HepG2 (cell line): ENCODE measurements around the gene TCF7L2. TPM values are rescaled to one million over a fixed set of nuclear protein-coding genes. Genes with fewer than 3 reads are reported as not detected.

Source experiments
- FOXJ3 ChIP-seq: sonication (generic); formaldehyde crosslinking; IDR thresholded peaks from 2 replicates; pipeline ENCODE4 v1.4.0; 2020; ENCODE audit warnings: missing genetic modification reagents, mild to moderate bottlenecking, borderline replicate concordance
- FOXP4 ChIP-seq: sonication (generic); formaldehyde crosslinking; IDR thresholded peaks from 2 replicates; pipeline ENCODE4 v1.4.0; 2020; ENCODE audit warnings: missing genetic modification reagents
- HNF4G ChIP-seq, 2 experiments: sonication (generic) in 1 of 2; formaldehyde crosslinking in 1 of 2; IDR thresholded peaks; 2 replicates each; pipeline versions ENCODE4 v1.4.0 to v1.6.1; 2011 to 2020; ENCODE audit warnings: borderline replicate concordance in 2 of 2, low read depth in 2 of 2, mild to moderate bottlenecking in 2 of 2, low read length in 1 of 2, missing genetic modification reagents in 1 of 2, moderate library complexity in 1 of 2
- SPEN ChIP-seq: sonication (generic); formaldehyde crosslinking; IDR thresholded peaks from 2 replicates; pipeline ENCODE4 v1.5.1; 2020; ENCODE audit warnings: low read depth, mild to moderate bottlenecking, missing genetic modification reagents
- TAF15 ChIP-seq: fragments of 200-400 bp; formaldehyde crosslinking; IDR thresholded peaks from one replicate; pipeline ENCODE4 v1.6.1; 2018; ENCODE audit warnings: mild to moderate bottlenecking, low read depth, low read length; ENCODE audit not compliant: poor library complexity, severe bottlenecking
- ZNF12 ChIP-seq: sonication (generic); formaldehyde crosslinking; IDR thresholded peaks from 2 replicates; pipeline ENCODE4 v1.5.0; 2020; ENCODE audit warnings: missing genetic modification reagents
- ZNF292 ChIP-seq: sonication (generic); formaldehyde crosslinking; IDR thresholded peaks from 2 replicates; pipeline ENCODE4 v1.8.1; 2022; ENCODE audit warnings: mild to moderate bottlenecking, low read depth, missing genetic modification reagents, borderline replicate concordance
- ZNF691 ChIP-seq: sonication (generic); formaldehyde crosslinking; IDR thresholded peaks from 2 replicates; pipeline ENCODE4 v1.4.0; 2020; ENCODE audit warnings: missing genetic modification reagents, low read depth, mild to moderate bottlenecking, borderline replicate concordance
- polyA plus RNA-seq, 8 experiments: library from polyadenylated mRNA; depleted of rRNA in 3 of 8; stranded (reverse) in 7 of 8; unstranded in 1 of 8; fragments of >200 nt; fragmentation: Illumina TruSeq in 4 of 8; extraction: Trizol in 4 of 8; gene quantifications; 2 replicates each; pipeline versions ENCODE4 v1.2.1 to v1.2.3, GENCODE V29; 2011 to 2016; ENCODE audit warnings: low read depth in 4 of 8, missing spikeins in 1 of 8, mixed read lengths in 1 of 8; ENCODE audit not compliant: insufficient read depth in 1 of 8
- total RNA-seq, 5 experiments: library from RNA; depleted of rRNA; stranded (reverse); fragments of >200 nt; fragmentation: Illumina TruSeq; extraction: Trizol; gene quantifications; 2 replicates each; pipeline ENCODE4 v1.2.3, GENCODE V29; 2016; ENCODE audit warnings: low read depth in 1 of 5
- TF ChIP-seq, protein P1 (sequence below): sonication (generic); formaldehyde crosslinking; IDR thresholded peaks from 2 replicates; pipeline ENCODE4 v1.5.0; 2020; ENCODE audit warnings: mild to moderate bottlenecking, missing genetic modification reagents
- TF ChIP-seq, protein P2 (sequence below): IDR thresholded peaks from 2 replicates; pipeline ENCODE4 v1.4.0; 2020; ENCODE audit warnings: mild to moderate bottlenecking, missing genetic modification reagents
- TF ChIP-seq, protein P3 (sequence below): IDR thresholded peaks from 2 replicates; pipeline ENCODE4 v1.6.1; 2012; ENCODE audit warnings: inconsistent platforms
- TF ChIP-seq, protein P4 (sequence below): sonication (generic); formaldehyde crosslinking; IDR thresholded peaks from 2 replicates; pipeline ENCODE4 v1.5.1; 2020; ENCODE audit warnings: mild to moderate bottlenecking, missing genetic modification reagents, moderate library complexity

TCF7L2 gene
- total and polyA plus RNA-seq, 2 of the 13 experiments (the other 11 are each of a cell fraction or from before 2014, with no cell fraction given): 3.9 to 13.7 TPM

DNA sequence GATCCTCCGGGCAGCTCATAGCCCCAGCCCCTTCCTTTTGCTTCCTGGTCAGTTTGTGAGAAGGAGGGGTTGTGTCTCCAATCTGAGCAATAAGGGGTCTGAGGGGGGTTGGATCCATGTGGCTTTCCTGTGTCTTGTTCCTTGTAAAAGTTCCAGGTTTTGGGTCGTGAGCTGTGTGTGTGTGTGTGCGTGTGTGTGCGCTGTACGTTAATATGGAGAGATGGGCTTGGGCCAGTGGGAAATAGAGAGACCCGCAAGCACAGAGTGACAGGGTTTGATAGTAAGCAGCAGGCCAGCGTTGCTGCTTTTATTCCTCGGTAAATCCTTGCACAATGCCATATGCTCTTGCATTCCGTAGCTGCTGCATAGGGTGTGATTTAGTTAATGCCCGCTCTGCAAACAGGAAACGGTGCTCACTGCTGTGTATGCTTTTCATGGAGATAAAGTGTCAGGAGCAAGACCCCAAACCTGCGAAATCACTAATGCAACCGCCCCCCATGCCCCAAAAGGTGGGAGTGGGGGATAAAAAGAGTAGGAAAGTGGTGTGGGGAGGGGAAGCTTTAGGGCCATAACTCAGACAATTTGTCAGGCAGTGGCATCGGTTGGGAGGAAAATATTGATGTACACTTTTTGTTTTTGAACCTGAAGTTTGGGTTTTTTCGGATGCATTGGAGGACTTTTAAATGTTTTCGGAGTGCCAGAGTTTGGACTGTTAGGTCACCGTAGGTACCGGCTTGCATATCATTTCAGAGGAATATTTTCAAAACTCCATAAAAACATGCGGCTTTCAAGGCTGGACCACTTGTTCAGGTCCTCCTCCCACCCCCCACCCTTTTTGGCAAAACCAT is 108.7 kb downstream of the TCF7L2 start (continued):
- TF ChIP-seq, protein P1, sequence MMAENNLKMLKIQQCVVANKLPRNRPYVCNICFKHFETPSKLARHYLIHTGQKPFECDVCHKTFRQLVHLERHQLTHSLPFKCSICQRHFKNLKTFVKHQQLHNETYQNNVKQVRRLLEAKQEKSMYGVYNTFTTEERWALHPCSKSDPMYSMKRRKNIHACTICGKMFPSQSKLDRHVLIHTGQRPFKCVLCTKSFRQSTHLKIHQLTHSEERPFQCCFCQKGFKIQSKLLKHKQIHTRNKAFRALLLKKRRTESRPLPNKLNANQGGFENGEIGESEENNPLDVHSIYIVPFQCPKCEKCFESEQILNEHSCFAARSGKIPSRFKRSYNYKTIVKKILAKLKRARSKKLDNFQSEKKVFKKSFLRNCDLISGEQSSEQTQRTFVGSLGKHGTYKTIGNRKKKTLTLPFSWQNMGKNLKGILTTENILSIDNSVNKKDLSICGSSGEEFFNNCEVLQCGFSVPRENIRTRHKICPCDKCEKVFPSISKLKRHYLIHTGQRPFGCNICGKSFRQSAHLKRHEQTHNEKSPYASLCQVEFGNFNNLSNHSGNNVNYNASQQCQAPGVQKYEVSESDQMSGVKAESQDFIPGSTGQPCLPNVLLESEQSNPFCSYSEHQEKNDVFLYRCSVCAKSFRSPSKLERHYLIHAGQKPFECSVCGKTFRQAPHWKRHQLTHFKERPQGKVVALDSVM: no peak
- TF ChIP-seq FOXP4 (CRISPR knock-in tag): 0 out of 2 replicates have a peak, but pooled peaks have one; percentile 22
- TF ChIP-seq ZNF12 (CRISPR knock-in tag): peak; percentile 85
- TF ChIP-seq, protein P2, sequence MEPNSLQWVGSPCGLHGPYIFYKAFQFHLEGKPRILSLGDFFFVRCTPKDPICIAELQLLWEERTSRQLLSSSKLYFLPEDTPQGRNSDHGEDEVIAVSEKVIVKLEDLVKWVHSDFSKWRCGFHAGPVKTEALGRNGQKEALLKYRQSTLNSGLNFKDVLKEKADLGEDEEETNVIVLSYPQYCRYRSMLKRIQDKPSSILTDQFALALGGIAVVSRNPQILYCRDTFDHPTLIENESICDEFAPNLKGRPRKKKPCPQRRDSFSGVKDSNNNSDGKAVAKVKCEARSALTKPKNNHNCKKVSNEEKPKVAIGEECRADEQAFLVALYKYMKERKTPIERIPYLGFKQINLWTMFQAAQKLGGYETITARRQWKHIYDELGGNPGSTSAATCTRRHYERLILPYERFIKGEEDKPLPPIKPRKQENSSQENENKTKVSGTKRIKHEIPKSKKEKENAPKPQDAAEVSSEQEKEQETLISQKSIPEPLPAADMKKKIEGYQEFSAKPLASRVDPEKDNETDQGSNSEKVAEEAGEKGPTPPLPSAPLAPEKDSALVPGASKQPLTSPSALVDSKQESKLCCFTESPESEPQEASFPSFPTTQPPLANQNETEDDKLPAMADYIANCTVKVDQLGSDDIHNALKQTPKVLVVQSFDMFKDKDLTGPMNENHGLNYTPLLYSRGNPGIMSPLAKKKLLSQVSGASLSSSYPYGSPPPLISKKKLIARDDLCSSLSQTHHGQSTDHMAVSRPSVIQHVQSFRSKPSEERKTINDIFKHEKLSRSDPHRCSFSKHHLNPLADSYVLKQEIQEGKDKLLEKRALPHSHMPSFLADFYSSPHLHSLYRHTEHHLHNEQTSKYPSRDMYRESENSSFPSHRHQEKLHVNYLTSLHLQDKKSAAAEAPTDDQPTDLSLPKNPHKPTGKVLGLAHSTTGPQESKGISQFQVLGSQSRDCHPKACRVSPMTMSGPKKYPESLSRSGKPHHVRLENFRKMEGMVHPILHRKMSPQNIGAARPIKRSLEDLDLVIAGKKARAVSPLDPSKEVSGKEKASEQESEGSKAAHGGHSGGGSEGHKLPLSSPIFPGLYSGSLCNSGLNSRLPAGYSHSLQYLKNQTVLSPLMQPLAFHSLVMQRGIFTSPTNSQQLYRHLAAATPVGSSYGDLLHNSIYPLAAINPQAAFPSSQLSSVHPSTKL (CRISPR knock-in tag): peak; percentile 38; the same call in 1 of the 2 replicates
- TF ChIP-seq, protein P3, sequence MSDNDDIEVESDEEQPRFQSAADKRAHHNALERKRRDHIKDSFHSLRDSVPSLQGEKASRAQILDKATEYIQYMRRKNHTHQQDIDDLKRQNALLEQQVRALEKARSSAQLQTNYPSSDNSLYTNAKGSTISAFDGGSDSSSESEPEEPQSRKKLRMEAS: peak; percentile 51
- TF ChIP-seq HNF4G (IDR thresholded peaks at IDR 0.05; ENCODE audit: borderline replicate concordance, low read depth, low read length): no peak
- TF ChIP-seq HNF4G (CRISPR knock-in tag; IDR thresholded peaks at IDR 0.05; ENCODE audit: borderline replicate concordance, low read depth): no peak
- TF ChIP-seq, protein P4, sequence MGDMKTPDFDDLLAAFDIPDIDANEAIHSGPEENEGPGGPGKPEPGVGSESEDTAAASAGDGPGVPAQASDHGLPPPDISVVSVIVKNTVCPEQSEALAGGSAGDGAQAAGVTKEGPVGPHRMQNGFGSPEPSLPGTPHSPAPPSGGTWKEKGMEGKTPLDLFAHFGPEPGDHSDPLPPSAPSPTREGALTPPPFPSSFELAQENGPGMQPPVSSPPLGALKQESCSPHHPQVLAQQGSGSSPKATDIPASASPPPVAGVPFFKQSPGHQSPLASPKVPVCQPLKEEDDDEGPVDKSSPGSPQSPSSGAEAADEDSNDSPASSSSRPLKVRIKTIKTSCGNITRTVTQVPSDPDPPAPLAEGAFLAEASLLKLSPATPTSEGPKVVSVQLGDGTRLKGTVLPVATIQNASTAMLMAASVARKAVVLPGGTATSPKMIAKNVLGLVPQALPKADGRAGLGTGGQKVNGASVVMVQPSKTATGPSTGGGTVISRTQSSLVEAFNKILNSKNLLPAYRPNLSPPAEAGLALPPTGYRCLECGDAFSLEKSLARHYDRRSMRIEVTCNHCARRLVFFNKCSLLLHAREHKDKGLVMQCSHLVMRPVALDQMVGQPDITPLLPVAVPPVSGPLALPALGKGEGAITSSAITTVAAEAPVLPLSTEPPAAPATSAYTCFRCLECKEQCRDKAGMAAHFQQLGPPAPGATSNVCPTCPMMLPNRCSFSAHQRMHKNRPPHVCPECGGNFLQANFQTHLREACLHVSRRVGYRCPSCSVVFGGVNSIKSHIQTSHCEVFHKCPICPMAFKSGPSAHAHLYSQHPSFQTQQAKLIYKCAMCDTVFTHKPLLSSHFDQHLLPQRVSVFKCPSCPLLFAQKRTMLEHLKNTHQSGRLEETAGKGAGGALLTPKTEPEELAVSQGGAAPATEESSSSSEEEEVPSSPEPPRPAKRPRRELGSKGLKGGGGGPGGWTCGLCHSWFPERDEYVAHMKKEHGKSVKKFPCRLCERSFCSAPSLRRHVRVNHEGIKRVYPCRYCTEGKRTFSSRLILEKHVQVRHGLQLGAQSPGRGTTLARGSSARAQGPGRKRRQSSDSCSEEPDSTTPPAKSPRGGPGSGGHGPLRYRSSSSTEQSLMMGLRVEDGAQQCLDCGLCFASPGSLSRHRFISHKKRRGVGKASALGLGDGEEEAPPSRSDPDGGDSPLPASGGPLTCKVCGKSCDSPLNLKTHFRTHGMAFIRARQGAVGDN (CRISPR knock-in tag): peak; percentile 24; the same call in 1 of the 2 replicates
- TF ChIP-seq FOXJ3 (CRISPR knock-in tag): no peak
- TF ChIP-seq ZNF292 (CRISPR knock-in tag): peak; percentile 13; the same call in 1 of the 2 replicates
- TF ChIP-seq ZNF691 (CRISPR knock-in tag): peak; percentile 48; the same call in 1 of the 2 replicates
- TF ChIP-seq TAF15: no peak
- TF ChIP-seq SPEN (CRISPR knock-in tag): 0 out of 2 replicates have a peak, but pooled peaks have one; percentile 17
